MM.1S (cell line): ENCODE data around the gene LDHAL6B.

Source experiments
- EZH2 ChIP-seq: fragments of 300-600 bp; sonication (generic); optimal IDR thresholded peaks from 2 replicates; pipeline ENCODE3; 2017; ENCODE audit warnings: low read depth, mild to moderate bottlenecking, antibody characterized with exemption, low read length, mixed read lengths
- TF ChIP-seq, protein P1 (sequence below): fragments of 300-600 bp; sonication (generic); IDR thresholded peaks from 2 replicates; pipeline ENCODE4 v1.5.1; 2016; ENCODE audit warnings: antibody characterized with exemption, low read length, mixed read lengths

DNA sequence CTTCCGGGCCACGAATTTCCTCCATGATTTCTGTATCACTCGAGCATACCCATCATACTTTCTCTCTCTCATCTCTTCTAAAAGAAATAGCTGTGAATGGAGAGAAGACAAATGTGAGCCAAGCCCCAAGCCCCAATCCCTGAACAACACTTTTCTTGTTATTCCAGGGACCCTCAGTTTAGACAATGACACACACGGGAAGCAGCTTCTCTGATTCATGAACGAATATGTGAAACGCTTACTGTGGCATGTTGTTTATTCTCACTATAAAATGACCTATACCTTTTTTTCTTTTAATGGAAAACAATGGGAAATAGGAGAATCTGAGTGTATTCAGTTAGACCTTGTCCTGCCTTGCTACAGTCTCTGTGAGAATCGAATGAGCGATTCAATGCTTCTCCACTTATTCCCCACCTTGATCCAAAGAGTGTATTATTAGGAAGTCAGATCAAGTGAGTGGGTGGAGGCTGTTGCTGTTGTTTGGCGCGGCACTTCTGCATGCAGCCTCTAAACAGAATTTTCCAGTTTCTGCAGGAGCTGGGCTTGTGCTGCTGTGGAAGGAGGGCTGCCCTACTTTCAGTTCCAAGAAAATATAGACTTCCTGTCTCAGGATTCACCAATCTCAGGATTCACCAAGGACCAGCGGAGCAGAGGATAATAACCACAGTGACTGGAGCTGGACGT, 32.4 kb upstream of the LDHAL6B start:
- TF ChIP-seq, protein P1, sequence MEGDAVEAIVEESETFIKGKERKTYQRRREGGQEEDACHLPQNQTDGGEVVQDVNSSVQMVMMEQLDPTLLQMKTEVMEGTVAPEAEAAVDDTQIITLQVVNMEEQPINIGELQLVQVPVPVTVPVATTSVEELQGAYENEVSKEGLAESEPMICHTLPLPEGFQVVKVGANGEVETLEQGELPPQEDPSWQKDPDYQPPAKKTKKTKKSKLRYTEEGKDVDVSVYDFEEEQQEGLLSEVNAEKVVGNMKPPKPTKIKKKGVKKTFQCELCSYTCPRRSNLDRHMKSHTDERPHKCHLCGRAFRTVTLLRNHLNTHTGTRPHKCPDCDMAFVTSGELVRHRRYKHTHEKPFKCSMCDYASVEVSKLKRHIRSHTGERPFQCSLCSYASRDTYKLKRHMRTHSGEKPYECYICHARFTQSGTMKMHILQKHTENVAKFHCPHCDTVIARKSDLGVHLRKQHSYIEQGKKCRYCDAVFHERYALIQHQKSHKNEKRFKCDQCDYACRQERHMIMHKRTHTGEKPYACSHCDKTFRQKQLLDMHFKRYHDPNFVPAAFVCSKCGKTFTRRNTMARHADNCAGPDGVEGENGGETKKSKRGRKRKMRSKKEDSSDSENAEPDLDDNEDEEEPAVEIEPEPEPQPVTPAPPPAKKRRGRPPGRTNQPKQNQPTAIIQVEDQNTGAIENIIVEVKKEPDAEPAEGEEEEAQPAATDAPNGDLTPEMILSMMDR: no peak
- no peak for TF ChIP-seq EZH2
